Fibroblast of skin of right biceps (primary cell): ENCODE results near the gene TEN1.
"Not testable (repeated sequence)": the region's sequence is repeated elsewhere in the genome, so short reads cannot be mapped to it uniquely, and the experiment has no call there.

Experiments
- DNase-seq: peaks from one replicate; pipeline ENCODE4 v3.0.0-alpha.2; 2013

Gene TEN1

DNA sequence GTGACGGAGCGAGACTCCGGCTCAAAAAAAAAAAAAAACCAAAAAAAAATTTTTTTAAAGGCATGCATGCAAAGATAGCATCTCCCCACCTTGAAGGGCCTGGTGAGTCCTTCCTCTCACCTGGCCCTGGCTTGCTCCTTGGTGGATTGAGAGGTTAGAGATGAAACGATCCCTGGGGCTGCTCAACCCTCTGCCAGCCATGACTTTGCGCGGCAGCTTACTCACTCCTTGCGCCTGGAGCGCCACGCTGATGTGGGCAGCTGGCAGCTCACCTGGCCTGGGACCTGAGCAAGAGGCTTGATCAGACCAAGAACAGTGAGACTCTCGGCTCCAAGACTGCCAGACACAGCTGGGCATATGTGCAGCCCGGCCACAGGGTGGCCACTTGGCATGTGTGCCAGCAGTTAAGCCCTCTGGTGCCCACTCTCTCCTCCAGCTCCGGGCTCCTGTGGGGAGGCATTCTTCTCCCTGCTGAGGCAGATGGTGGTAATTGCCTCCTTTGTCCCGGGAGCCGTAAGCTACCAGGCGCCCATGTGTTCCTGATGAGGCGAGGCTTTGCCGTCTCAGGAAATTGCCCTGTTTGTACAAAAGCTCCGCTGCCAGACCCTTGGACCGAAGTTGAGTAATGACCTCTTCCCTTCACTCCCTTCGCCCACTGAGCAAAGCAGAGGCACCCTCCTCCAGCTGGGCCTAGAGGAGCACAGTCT lies 53.2 kb downstream of the TEN1 start:
- no peak for DNase-seq

DNA sequence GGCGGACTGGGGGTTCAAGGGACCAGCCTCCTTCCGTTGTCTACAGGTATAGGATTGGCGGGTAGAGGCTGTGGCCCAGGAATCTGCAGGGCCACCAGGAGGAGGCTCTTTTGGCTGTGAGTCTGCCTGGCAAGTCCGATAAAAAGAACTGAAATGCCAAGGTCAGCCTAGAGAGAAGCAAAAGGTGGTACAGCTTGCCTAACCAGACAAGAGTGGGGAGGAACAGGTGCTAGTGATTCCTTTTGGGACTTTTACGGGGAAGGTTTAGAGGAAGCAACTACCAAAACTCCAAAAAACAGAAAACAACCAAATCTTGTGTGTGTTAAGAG lies 53.7 kb downstream of the TEN1 start:
- DNase-seq, result no peak

DNA sequence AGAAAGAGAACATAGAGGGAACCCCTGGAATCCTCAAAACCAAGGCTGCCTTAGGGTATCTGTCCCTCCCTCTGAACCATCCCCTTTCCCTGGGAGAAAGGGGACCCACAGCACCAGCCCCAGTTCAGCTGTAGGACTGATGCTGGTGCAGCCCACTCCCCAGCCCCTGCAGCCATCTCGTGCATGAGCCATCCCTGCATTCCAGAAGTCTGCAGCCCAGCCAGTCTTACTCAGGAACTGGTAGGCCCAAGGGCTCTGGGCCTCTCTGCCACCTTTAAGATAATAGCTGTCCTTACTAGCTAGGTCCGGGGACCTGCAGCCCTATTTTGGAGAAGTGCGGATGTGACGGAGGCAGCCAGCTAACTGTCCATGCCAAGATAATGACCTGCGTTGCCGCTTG lies 54.1 kb downstream of the TEN1 start:
- DNase-seq, result no peak

DNA sequence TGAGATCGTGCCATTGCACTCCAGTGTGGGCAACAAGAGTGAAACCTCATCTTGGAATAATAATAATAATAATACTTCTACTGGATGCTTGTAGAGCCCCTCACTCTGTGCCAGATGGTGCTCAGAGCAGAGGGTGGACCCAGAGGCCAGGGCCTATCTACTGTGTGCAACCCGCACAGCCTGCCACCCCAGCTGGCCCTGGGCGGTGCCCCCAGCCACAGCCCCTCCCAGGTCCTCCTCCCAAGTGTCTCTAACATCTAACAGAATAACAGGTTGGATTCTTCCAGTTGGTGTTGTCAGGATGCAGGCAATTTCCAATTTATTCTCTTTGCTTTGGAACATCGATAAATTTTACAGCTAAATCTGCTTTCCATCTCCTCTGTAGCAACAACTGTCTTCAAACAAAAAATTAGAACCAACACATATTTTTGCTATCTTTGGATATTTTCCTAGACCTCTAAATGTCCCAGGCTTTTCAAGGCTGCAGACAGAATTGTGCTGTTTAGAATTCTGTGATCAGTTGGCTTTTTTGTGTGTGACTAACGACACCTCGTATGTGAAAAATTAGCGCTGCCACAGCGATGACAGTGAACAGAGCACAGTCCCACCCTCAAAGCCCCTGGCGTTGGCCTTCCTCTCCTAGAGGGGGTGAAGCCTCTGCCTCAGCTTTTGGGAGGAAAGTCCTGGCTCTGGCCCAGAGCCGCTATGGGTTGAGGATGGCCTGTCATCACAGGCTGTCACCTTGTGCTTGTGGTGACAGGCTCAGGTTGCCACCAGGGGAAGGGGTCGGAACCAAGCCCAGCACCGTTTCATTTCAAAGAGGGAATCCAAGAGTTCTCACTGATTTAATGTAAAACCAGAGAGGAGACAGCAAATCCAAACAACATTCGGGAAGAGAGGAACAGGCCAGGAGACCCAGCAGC lies 55.6 kb downstream of the TEN1 start:
- peak; percentile 23 for DNase-seq

DNA sequence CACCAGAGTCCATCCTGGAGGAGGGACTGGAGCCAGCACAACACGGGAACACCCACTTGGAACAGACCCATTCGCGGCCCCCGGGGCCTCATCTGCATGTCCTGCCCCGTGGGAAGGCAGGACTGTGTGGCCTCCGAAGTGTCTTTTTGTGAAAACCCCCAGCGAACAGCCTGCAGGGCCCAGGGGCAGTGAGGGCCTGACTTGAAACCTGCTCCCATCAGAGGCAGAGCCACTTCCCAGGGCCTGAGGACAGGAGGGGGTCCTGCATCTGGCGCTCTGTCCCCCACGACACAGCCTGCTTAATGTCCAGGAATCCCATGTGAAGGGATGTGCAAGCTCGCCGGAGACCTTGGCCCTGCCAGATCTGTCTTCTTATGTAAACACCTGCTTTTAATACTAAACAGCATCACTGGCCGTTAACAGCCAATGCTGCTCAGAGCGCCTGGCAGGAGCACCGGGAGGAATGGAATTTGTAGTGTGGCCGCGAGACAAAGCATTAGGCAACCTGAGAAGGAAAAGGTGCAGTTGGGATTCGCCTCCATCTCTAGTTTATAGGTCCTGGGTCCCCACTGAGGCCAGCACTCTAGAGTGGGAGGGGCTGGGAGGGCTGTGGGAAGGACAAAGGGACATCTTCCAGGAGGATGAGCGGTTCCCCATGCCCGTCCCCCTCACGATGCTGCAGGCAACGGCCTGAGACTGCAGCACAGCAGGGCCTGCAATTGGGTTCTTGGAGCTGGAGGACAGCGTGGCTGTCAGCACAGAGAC lies 57.6 kb downstream of the TEN1 start:
- DNase-seq, result no peak

DNA sequence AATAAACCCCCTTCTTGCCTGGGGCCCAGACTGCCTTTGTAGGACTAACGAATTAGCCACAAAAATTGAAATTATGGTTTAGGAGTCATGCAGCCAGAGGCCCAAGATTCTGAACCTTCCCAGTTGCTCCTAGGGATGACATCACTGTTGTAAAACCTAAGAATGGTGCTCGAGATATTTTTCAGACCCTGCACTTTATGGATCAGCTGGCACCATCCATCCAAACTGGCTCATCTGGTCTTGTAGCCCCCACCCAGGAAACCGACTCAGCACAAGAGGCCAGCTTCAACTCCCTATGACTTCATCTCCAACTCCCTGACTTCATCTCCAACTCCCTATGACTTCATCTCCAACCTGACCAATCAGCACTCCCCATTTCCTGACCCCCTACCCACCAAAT lies 59.0 kb downstream of the TEN1 start:
- DNase-seq, result peak; percentile 21

DNA sequence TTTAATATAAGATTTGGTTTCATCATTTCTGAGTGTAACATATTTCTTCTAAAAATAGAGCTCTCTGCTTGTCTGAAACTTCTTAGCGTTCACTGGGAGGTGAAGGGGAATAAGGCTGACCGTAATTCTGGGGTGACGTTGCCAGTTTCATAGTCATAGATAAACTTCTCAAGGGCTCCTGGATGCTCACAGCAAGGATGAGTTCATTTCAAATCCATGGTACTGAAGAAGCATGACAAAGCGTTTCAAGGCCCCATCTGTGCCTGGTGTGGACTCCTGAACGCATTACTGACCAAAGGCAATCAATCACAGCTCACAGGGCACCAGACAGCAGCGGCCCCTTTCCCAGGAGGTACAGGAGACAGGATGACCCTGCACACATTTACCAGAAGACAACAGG lies 60.1 kb downstream of the TEN1 start:
- DNase-seq, result peak; percentile 11

DNA sequence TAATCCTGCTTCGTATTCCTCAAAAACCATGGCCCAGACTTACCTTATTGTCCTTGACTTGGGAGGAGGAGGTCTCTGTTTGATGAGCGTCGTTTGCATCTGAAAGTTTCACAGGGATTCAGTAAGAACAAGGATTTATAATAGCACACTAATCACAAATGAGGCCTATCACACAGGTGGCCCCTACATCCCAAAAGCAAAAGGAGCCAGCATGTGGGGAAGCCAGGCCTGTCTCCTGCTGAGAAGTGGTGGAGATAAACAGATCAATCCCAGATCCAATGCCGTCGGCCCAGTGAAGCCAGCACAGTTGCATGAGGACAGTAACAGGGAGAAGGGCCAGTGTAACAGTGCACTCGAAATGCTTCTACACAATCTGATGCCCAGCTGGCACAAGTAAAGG lies 61.3 kb downstream of the TEN1 start:
- DNase-seq, result no peak

DNA sequence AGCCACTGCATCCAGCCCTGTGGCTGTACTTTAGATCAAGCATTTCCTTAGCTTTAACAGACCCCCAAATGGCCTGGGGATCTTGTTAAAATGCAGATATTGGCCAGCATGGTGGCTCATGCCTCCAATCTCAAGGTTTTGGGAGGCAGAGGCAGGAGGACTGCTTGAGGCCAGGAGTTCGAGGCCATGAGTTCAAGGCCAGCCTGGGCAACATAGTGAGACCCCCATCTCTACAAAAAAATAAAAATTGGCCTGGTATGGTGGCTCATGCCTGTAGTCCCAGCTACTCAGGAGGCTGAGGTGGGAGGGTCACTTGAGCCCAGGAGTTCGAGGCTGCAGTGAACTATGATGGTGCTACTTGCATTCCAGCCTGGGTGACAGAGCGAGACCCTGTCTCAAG lies 63.8 kb downstream of the TEN1 start:
- not testable (repeated sequence) for DNase-seq

DNA sequence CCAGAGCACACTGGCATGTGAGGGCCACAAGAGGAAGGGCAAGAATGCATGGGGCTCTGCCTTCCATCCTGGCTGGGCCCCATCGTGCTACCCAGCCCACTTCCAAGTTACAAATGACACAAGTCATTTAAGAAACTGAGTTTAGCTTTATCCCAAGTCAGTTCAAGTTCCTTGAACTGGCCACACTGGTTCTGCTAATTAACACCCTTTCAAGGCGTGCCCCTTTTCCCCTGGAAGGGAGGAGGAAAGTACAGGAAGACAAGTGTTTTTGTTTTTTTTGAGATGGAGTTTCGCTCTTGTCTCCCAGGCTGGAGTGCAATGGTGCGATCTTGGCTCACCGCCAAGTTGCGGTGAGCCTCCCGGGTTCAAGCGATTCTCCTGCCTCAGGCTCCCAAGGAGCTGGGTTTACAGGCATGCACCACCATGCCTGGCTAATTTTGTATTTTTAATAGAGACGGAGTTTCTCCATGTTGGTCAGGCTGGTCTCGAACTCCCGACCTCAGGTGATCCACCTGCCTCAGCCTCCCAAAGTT lies 65.5 kb downstream of the TEN1 start:
- not testable (repeated sequence) for DNase-seq

DNA sequence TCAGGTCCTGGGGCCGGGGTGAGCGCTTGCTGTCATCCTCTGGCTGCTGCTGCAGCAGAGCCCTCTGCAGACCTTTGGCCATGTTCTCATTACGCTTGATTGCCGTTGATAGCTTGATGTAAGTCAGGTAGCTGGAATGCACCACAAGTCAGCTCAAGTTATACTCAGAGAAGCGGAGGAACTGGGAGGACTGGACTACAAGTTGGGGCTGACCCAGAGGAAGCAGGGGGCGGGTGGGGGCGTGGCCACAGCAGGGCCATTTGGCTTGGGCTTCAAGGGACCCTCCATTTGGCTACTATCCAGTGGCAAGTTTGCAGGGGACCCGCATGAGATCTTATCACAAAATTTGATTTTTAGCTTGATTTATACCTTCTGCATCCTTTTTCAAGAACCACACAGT lies 67.0 kb downstream of the TEN1 start:
- DNase-seq, result no peak

DNA sequence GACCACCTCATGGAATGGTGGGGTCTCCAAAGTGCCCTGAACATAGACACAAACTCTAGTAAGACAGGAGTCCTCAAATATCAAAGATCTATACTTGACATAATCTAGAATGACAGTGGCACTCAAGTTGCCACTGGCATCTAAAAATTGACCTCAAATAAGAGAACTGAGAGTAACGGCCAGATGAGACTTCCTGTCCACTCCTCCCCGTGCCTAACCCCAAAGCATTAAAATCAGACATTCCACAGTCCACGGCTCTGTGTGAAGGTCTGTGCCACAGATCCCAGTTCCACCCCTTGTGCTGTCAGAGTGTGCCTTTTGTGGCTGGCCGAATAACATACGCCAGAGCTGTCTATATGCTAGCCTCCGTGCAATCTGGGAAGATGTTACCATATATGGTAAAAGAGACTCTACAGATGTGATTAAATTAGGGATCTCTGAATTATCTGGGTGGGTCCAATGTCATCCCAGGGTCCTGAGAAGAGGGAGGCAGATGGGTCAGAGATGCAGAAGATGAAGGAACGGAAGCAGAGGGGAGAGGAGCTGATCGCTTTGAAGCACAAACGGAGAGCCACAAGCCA lies 69.1 kb downstream of the TEN1 start:
- no peak for DNase-seq

DNA sequence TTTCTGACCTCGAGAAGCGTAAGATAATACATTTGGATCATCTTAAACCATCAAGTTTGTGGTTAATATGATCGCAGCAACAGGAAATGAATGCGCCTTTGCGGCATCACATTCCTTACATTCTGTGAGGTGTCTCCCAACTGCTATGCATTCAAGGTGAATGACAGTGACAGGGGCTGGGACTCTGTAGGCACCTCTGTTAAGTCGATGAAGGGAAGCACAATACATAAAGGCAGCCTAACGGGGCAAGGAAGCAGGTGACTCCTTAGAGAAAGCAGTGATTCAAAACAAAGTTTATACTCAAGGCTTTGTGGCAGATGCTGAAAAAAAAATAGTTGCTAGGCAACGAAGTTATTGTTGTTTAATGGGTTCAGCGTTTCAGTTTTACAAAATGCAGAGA lies 69.7 kb downstream of the TEN1 start:
- peak; percentile 69 for DNase-seq

DNA sequence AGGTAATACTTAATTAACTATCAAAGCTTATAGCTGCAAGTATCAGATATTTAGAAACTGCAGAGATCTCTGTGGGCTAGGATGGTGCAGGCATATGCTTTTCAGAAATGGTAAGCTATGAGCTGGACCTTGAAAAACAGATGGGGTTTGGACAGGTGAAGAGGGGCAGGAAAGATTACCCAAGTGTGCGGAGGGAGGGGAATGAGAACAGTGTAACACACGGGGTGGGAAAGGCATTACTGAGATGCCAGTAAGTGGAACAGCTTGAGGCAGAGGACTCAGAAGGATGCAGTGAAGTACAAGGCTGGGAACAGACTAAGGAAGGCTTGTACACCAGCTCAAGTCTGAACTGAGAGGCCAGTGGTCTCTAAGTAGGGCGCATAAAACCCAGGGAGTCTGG lies 70.2 kb downstream of the TEN1 start:
- no peak for DNase-seq

DNA sequence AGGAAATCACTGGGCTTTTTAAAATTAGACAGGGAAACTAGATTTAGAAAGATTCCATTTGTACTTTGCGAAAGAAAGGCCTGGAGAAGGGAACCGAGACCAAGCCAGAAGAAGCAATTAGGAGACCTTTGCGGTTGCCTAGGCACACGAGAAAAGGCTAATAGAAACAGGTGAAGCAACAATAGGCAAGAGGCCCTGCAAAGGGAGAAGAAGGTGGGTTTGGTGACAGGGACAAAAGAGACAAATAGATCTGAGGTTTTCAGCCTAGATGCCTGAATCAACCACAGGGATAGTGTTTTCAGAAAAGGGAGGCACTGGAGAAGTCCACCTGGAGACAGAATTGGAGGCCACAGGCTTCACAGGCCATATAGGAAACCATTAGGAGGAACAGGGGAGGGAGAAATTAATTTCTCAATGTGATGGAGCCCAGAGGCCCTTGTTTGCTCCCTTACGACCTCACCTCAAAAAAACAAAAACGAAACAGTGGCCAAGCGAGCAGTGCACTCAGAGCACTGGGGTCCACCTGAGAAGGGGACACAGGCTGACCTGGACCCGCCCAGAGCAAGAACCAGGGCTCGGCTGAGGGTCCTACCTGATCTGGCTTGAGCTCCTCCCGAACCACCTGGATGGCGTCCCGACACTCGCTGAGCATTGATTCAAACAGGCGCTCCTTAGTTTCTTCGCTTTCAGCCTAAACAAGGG lies 70.9 kb downstream of the TEN1 start:
- no peak for DNase-seq
